RWPE2 (cell line): ENCODE measurements around the gene SLC22A31.
"Not testable (repeated sequence)": the region's sequence is repeated elsewhere in the genome, so short reads cannot be mapped to it uniquely, and the experiment has no call there.

Experiments used
- ATAC-seq: fragments of 200-7000 bp; cut with Tn5 transposase; 3 replicates; pipeline ENCODE4 v1.9.1; 2021; ENCODE audit warnings: low read depth
- DNase-seq: peaks from one replicate; pipeline ENCODE4 v3.0.0-alpha.2; 2020; ENCODE audit warnings: low spot score
- H3K27ac ChIP-seq: fragments of 450-650 bp; 2 replicates; pipeline ENCODE4 v1.5.1; 2017; ENCODE audit warnings: mild to moderate bottlenecking; ENCODE audit not compliant: poor library complexity, severe bottlenecking
- H3K27me3 ChIP-seq: fragments of 250-450 bp; sonication (Bioruptor Pico); 2 replicates; pipeline ENCODE4 v1.5.1; 2021; ENCODE audit warnings: mild to moderate bottlenecking, moderate library complexity; ENCODE audit not compliant: insufficient read depth, poor library complexity, severe bottlenecking
- H3K36me3 ChIP-seq: fragments of 250-450 bp; sonication (Bioruptor Pico); 2 replicates; pipeline ENCODE4 v1.5.1; 2020; ENCODE audit warnings: low read depth, mild to moderate bottlenecking, moderate library complexity
- H3K4me1 ChIP-seq: fragments of 250-450 bp; sonication (Bioruptor Pico); 2 replicates; pipeline ENCODE4 v1.5.1; 2021; ENCODE audit warnings: mild to moderate bottlenecking, moderate library complexity; ENCODE audit not compliant: insufficient read depth, poor library complexity, severe bottlenecking
- H3K4me3 ChIP-seq: fragments of 250-450 bp; sonication (Bioruptor Pico); 2 replicates; pipeline ENCODE4 v1.5.1; 2021; ENCODE audit warnings: mild to moderate bottlenecking, moderate library complexity; ENCODE audit not compliant: severe bottlenecking
- H3K9me3 ChIP-seq: fragments of 250-450 bp; sonication (Bioruptor Pico); 2 replicates; pipeline ENCODE4 v1.5.1; 2021; ENCODE audit warnings: mild to moderate bottlenecking, moderate library complexity; ENCODE audit not compliant: severe bottlenecking
- CTCF ChIP-seq: fragments of 450-650 bp; IDR thresholded peaks from one replicate; pipeline ENCODE4 v1.5.1; 2017; ENCODE audit warnings: mild to moderate bottlenecking, moderate library complexity; ENCODE audit not compliant: poor library complexity, severe bottlenecking

SLC22A31 gene

GRCh38 chr16:89200124-89200849, at the start of gene SLC22A31:
SLC22A31 (minus strand) TSS chr16:89200537; CDS start chr16:89200501, 36 bp downstream.
- TF ChIP-seq CTCF = no peak
- Histone ChIP-seq H3K4me3 (peak within 1 kb of the TSS; percentile 42), H3K27ac (no peak within 1 kb of the TSS), H3K36me3 (no peaks in the 10 kb centered on the region), H3K27me3 (peaks cover 39% of the 10 kb centered on the region), H3K9me3 (no peaks in the 10 kb centered on the region), H3K4me1 (no peaks in the 10 kb centered on the region)
- no peak for ATAC-seq
- DNase-seq = peak; percentile 62

GRCh38 chr16:89248196-89248982, 48.1 kb upstream of the SLC22A31 start:
- no peaks in the 10 kb centered on the region for H3K36me3 ChIP-seq
- H3K27ac ChIP-seq = no peak overlapping the region
- DNase-seq (no peak), ATAC-seq (no peak)
- no peaks in the 10 kb centered on the region for H3K9me3 ChIP-seq
- H3K4me3 ChIP-seq = peak overlapping the region; percentile 83
- H3K4me1 ChIP-seq = no peaks in the 10 kb centered on the region
- H3K27me3 ChIP-seq = no peaks in the 10 kb centered on the region
- no peak for TF ChIP-seq CTCF

GRCh38 chr16:89247734-89248075, 47.4 kb upstream of the SLC22A31 start:
- H3K4me1 ChIP-seq, DNase-seq, H3K36me3 ChIP-seq, H3K9me3 ChIP-seq, H3K27ac ChIP-seq, H3K27me3 ChIP-seq: not testable (repeated sequence)
- peak overlapping the region; percentile 83 for H3K4me3 ChIP-seq
- ATAC-seq = peak; percentile 44

- H3K4me3 ChIP-seq = peak overlapping the region; percentile 83
- peak; percentile 5 for TF ChIP-seq CTCF
Observed at GRCh38 chr16:89246903-89247733, 46.8 kb upstream of the SLC22A31 start.

GRCh38 chr16:89246383-89246902, 46.1 kb upstream of the SLC22A31 start:
- no peaks in the 10 kb centered on the region for H3K36me3 ChIP-seq
- ATAC-seq = no peak; the same call in 2 of the 3 replicates
- peak overlapping the region; percentile 83 for H3K4me3 ChIP-seq
- no peaks in the 10 kb centered on the region for H3K4me1 ChIP-seq
- H3K27me3 ChIP-seq = no peaks in the 10 kb centered on the region
- H3K27ac ChIP-seq = peak overlapping the region; percentile 31
- DNase-seq = no peak
- no peaks in the 10 kb centered on the region for H3K9me3 ChIP-seq
- TF ChIP-seq CTCF = no peak

More at GRCh38 chr16:89246903-89247733, 46.8 kb upstream of the SLC22A31 start:
- DNase-seq = peak; percentile 93
- ATAC-seq = peak; percentile 87
- H3K36me3 ChIP-seq = no peaks in the 10 kb centered on the region
- no peaks in the 10 kb centered on the region for H3K4me1 ChIP-seq
- H3K9me3 ChIP-seq = no peaks in the 10 kb centered on the region
- H3K27me3 ChIP-seq = no peaks in the 10 kb centered on the region
- H3K27ac ChIP-seq = peak overlapping the region; percentile 31
